ENCODE measurements around the gene LDLRAD2.

The LDLRAD2 gene
- long read RNA-seq: 0 reads

GRCh38 chr1:21811875-21812305 is at the start of gene LDLRAD2:
LDLRAD2 (plus strand) TSS chr1:21812265; CDS start chr1:21812452, 187 bp downstream.
- TF ChIP-seq SPI1 (IDR thresholded peaks at IDR 0.05; ENCODE audit: borderline replicate concordance, low read depth): no peak
- Histone ChIP-seq H3K27ac (replicated peaks) (no peak within 1 kb of the TSS), H3K4me3 (replicated peaks; ENCODE audit: insufficient read depth, low read length) (no peak within 1 kb of the TSS), H3K27me3 (ENCODE audit: insufficient read depth, poor library complexity, severe bottlenecking) (no peaks in the 10 kb centered on the region)
- no peak for DNase-seq (ENCODE audit: low read depth in 1 of 2, low spot score in 1 of 2)

GRCh38 chr1:21763236-21763635 is 48.8 kb upstream of the LDLRAD2 start:
- H3K27me3 ChIP-seq (ENCODE audit: insufficient read depth, poor library complexity, severe bottlenecking): no peaks in the 10 kb centered on the region
- TF ChIP-seq GABPA (IDR thresholded peaks at IDR 0.05; ENCODE audit: low read depth) (no peak), SPI1 (IDR thresholded peaks at IDR 0.05; ENCODE audit: borderline replicate concordance, low read depth) (no peak), REST (IDR thresholded peaks at IDR 0.05; ENCODE audit: insufficient replicate concordance, low read depth) (no peak)
- no peak overlapping the region; the same call in 1 of the 2 replicates for H3K27ac ChIP-seq (replicated peaks)
- DNase-seq (ENCODE audit: low read depth in 1 of 2, low spot score in 1 of 2): no peak
- no peak overlapping the region for H3K4me3 ChIP-seq (replicated peaks; ENCODE audit: insufficient read depth, low read length)

GRCh38 chr1:21763694-21764419 is 48.2 kb upstream of the LDLRAD2 start:
- H3K27ac ChIP-seq (replicated peaks): no peak overlapping the region
- TF ChIP-seq CTCF (IDR thresholded peaks at IDR 0.05; ENCODE audit: insufficient read depth, low read length) (no peak), GABPA (IDR thresholded peaks at IDR 0.05; ENCODE audit: low read depth) (no peak), POLR2AphosphoS5 (IDR thresholded peaks at IDR 0.05; ENCODE audit: low read depth) (no peak), REST (IDR thresholded peaks at IDR 0.05; ENCODE audit: insufficient replicate concordance, low read depth) (no peak), SPI1 (IDR thresholded peaks at IDR 0.05; ENCODE audit: borderline replicate concordance, low read depth) (no peak)
- DNase-seq (ENCODE audit: low read depth in 1 of 2, low spot score in 1 of 2): no peak
- no peaks in the 10 kb centered on the region for H3K27me3 ChIP-seq (ENCODE audit: insufficient read depth, poor library complexity, severe bottlenecking)
- H3K4me3 ChIP-seq (replicated peaks; ENCODE audit: insufficient read depth, low read length): no peak overlapping the region

GRCh38 chr1:21764615-21765423 is 47.2 kb upstream of the LDLRAD2 start:
- no peak for DNase-seq (ENCODE audit: low read depth in 1 of 2, low spot score in 1 of 2)
- no peak overlapping the region for H3K4me3 ChIP-seq (replicated peaks; ENCODE audit: insufficient read depth, low read length)
- TF ChIP-seq CTCF (IDR thresholded peaks at IDR 0.05; ENCODE audit: insufficient read depth, low read length) (no peak), SPI1 (IDR thresholded peaks at IDR 0.05; ENCODE audit: borderline replicate concordance, low read depth) (no peak), GABPA (IDR thresholded peaks at IDR 0.05; ENCODE audit: low read depth) (no peak), REST (IDR thresholded peaks at IDR 0.05; ENCODE audit: insufficient replicate concordance, low read depth) (no peak), POLR2AphosphoS5 (IDR thresholded peaks at IDR 0.05; ENCODE audit: low read depth) (no peak)
- no peaks in the 10 kb centered on the region for H3K27me3 ChIP-seq (ENCODE audit: insufficient read depth, poor library complexity, severe bottlenecking)
- H3K27ac ChIP-seq (replicated peaks): no peak overlapping the region
